Stimulated activated CD8-positive, alpha-beta memory T cell treated with anti-CD3 and anti-CD28 coated beads, Interleukin-15, amount 100 ng/mL, for 24 hours (primary cell): ENCODE results near the gene CD52.
A peak's percentile ranks its signal among the peaks of the same experiment; 100 is the strongest.

Experiments
- DNase-seq: peaks from one replicate; pipeline ENCODE4 v3.0.0-alpha.2; 2020; ENCODE audit warnings: low read depth

The CD52 gene

GRCh38 chr1:26357121-26357602 is 39.4 kb downstream of the CD52 start:
- no peak for DNase-seq

GRCh38 chr1:26358411-26359384 is 40.9 kb downstream of the CD52 start:
- DNase-seq = no peak

- DNase-seq = no peak
These were observed 42.4 kb downstream of the CD52 start for GRCh38 chr1:26359981-26360806.

GRCh38 chr1:26360807-26361604 is 43.2 kb downstream of the CD52 start:
- no peak for DNase-seq

- DNase-seq = no peak
These were observed 43.9 kb downstream of the CD52 start for GRCh38 chr1:26361605-26362122.

GRCh38 chr1:26362331-26362730 is 44.6 kb downstream of the CD52 start:
- DNase-seq = no peak

- DNase-seq = peak; percentile 78
These were observed 46.0 kb downstream of the CD52 start for GRCh38 chr1:26363549-26364448.

GRCh38 chr1:26364956-26365355 is 47.2 kb downstream of the CD52 start:
- DNase-seq = no peak

GRCh38 chr1:26367441-26367840 is 49.7 kb downstream of the CD52 start:
- DNase-seq = no peak

- DNase-seq = no peak
These were observed 50.2 kb downstream of the CD52 start for GRCh38 chr1:26368006-26368405.

- DNase-seq = no peak
These were observed 50.7 kb downstream of the CD52 start for GRCh38 chr1:26368486-26368885.
